ENCODE measurements around the gene RNPEPL1. TPM values are rescaled to one million over a fixed set of nuclear protein-coding genes. Genes with fewer than 3 reads are reported as not detected.

The RNPEPL1 gene
- polyA plus RNA-seq, 1 donor = 61.8 TPM

DNA sequence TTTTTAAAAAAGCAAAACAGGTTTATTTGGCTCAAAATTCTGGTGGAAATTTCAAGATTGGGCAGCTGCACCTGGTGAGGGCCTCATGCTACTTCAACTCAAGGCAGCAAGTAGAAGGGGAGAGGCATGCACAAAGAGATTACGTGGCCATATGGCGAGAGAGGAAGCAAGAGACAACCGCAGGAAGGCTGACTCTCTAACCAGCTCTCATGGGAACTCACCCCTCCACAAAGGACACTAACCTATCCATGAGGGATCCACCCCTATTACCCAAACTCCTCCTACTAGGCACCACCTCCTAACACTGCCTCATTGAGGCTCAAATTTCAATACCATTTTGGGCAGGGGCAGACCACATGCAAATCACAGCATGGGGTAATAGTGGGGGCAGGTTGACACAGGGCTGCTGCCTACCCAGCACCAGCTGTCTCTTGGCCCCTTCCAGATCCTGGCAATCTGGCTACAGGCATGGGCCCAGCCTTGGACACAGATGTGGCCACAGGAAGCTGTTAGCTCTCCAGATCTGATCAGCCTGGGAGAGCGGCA is 16.3 kb downstream of the RNPEPL1 start:
- H3K27ac ChIP-seq (ENCODE audit: low read length) = no peak overlapping the region
- H3K36me3 ChIP-seq (ENCODE audit: control insufficient read depth, insufficient read depth, low read length) = peaks cover 3% of the 10 kb centered on the region
- no CpG with 5 or more reads among the region's 4 CpGs for WGBS (ENCODE audit: insufficient coverage, low lambda C conversion rate)
- H3K4me3 ChIP-seq (ENCODE audit: low read length) = no peak overlapping the region
- H3K4me1 ChIP-seq (ENCODE audit: control insufficient read depth, insufficient read depth, low read length) = peaks cover 36% of the 10 kb centered on the region
- no peaks in the 10 kb centered on the region for H3K27me3 ChIP-seq (ENCODE audit: control insufficient read depth, insufficient read depth, low read length)
- peaks cover 3% of the 10 kb centered on the region for H3K9me3 ChIP-seq (ENCODE audit: control insufficient read depth, low read depth, low read length)
- no peak for DNase-seq

- WGBS (ENCODE audit: insufficient coverage, low lambda C conversion rate) = no CpG with 5 or more reads among the region's 6 CpGs
Observed at GRCh38 chr2:240585101-240585500, 16.8 kb downstream of the RNPEPL1 start.

GRCh38 chr2:240585681-240586197 is 17.5 kb downstream of the RNPEPL1 start:
- Histone ChIP-seq H3K27ac (ENCODE audit: low read length) (peak overlapping the region; percentile 97), H3K4me1 (ENCODE audit: control insufficient read depth, insufficient read depth, low read length) (peaks cover 28% of the 10 kb centered on the region), H3K27me3 (ENCODE audit: control insufficient read depth, insufficient read depth, low read length) (no peaks in the 10 kb centered on the region), H3K9me3 (ENCODE audit: control insufficient read depth, low read depth, low read length) (peaks cover 3% of the 10 kb centered on the region), H3K36me3 (ENCODE audit: control insufficient read depth, insufficient read depth, low read length) (peaks cover 11% of the 10 kb centered on the region), H3K4me3 (ENCODE audit: low read length) (peak overlapping the region; percentile 97)
- DNase-seq = no peak
- WGBS (ENCODE audit: insufficient coverage, low lambda C conversion rate) = no CpG with 5 or more reads among the region's 20 CpGs

More at GRCh38 chr2:240585101-240585500, 16.8 kb downstream of the RNPEPL1 start:
- Histone ChIP-seq H3K4me3 (ENCODE audit: low read length) (peak overlapping the region; percentile 97), H3K27ac (ENCODE audit: low read length) (no peak overlapping the region), H3K9me3 (ENCODE audit: control insufficient read depth, low read depth, low read length) (peaks cover 3% of the 10 kb centered on the region), H3K4me1 (ENCODE audit: control insufficient read depth, insufficient read depth, low read length) (peaks cover 35% of the 10 kb centered on the region), H3K27me3 (ENCODE audit: control insufficient read depth, insufficient read depth, low read length) (no peaks in the 10 kb centered on the region), H3K36me3 (ENCODE audit: control insufficient read depth, insufficient read depth, low read length) (peaks cover 7% of the 10 kb centered on the region)
- no peak for DNase-seq

GRCh38 chr2:240586198-240586918 is 18.1 kb downstream of the RNPEPL1 start, which contains the start of gene CAPN10:
CAPN10 (plus strand) TSS chr2:240586734; CDS start chr2:240586912, 178 bp downstream.
- Histone ChIP-seq H3K9me3 (ENCODE audit: control insufficient read depth, low read depth, low read length) (peaks cover 2% of the 10 kb centered on the region), H3K27ac (ENCODE audit: low read length) (peak within 1 kb of the TSS; percentile 97), H3K4me1 (ENCODE audit: control insufficient read depth, insufficient read depth, low read length) (peaks cover 26% of the 10 kb centered on the region), H3K27me3 (ENCODE audit: control insufficient read depth, insufficient read depth, low read length) (no peaks in the 10 kb centered on the region), H3K4me3 (ENCODE audit: low read length) (peak within 1 kb of the TSS; percentile 97), H3K36me3 (ENCODE audit: control insufficient read depth, insufficient read depth, low read length) (peaks cover 17% of the 10 kb centered on the region)
- DNase-seq = peak; percentile 96 to 98
- no CpG with 5 or more reads among the region's 88 CpGs for WGBS (ENCODE audit: insufficient coverage, low lambda C conversion rate)

DNA sequence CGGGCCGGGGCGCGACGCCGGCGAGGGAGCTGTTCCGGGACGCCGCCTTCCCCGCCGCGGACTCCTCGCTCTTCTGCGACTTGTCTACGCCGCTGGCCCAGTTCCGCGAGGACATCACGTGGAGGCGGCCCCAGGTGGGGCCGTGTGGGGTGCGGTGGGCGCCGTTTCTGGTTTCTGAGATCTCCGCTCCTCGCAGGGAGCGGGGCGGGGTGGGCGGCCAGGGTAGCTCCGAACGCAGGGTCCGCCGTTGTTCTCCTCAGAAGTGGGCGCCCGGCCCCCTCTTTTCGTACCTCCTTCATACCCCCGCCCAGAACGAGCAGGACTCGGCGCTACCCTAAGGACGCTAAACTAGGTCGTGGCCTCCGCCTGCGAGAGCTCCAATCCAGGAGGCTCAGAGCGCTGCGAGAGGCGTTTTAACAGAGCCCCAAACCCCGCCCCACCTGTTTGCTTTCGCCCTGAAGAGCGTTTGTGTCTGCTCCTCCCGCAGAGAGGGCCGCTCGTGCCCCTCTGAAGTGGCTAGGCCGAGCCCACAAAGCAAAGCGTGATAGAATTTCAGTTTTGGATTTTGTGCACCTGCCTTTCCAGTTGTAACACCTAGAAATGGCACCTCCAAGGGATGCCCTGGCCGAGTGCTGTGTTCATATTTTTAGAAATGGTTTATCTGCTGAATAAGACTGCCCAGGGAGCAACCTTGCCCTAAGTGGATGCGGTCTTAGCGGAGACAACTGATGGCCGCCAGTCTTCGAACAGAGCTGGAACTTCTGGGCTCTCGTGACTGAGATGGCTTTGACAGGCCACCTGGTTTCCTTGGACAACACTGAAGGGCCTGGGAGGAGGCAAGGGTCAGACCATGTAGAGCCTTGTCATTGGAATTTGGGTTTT is 18.9 kb downstream of the RNPEPL1 start:
- peak in 1 of 2 donors; percentile 36 for DNase-seq
- Histone ChIP-seq H3K4me3 (ENCODE audit: low read length) (peak overlapping the region; percentile 97), H3K36me3 (ENCODE audit: control insufficient read depth, insufficient read depth, low read length) (peaks cover 24% of the 10 kb centered on the region), H3K9me3 (ENCODE audit: control insufficient read depth, low read depth, low read length) (no peaks in the 10 kb centered on the region), H3K27me3 (ENCODE audit: control insufficient read depth, insufficient read depth, low read length) (no peaks in the 10 kb centered on the region), H3K4me1 (ENCODE audit: control insufficient read depth, insufficient read depth, low read length) (peaks cover 26% of the 10 kb centered on the region), H3K27ac (ENCODE audit: low read length) (no peak overlapping the region)
- WGBS (ENCODE audit: insufficient coverage, low lambda C conversion rate) = no CpG with 5 or more reads among the region's 62 CpGs

GRCh38 chr2:240588006-240588655 is 19.8 kb downstream of the RNPEPL1 start:
- no peaks in the 10 kb centered on the region for H3K9me3 ChIP-seq (ENCODE audit: control insufficient read depth, low read depth, low read length)
- no peak overlapping the region for H3K4me3 ChIP-seq (ENCODE audit: low read length)

DNA sequence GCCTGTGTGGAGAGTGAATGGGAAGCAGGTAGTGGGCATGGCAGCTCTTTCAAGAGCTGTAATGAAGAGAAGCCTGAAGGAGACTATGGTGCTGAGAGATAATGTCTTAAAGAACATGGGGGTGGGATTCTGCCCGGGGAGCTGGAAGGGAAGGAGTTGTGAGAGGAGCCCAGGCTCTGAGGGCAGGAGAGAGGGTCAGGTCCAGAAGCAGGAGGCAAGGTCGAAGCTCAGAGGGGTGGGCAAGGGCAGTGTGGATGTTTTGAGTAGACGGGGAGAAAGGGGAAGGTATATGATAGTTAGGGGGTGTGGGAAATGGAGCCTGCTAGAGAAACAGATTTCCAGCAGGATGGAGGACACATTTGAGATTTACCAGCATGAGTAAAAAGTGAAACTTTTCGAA is 20.4 kb downstream of the RNPEPL1 start:
- H3K27me3 ChIP-seq (ENCODE audit: control insufficient read depth, insufficient read depth, low read length) = no peaks in the 10 kb centered on the region
- H3K27ac ChIP-seq (ENCODE audit: low read length) = no peak overlapping the region
- H3K4me3 ChIP-seq (ENCODE audit: low read length) = no peak overlapping the region
- 100% methylated on average over 1 of the region's 4 CpGs for whole genome bisulfite sequencing (ENCODE audit: insufficient coverage, low lambda C conversion rate)
- DNase-seq = no peak
- no peaks in the 10 kb centered on the region for H3K9me3 ChIP-seq (ENCODE audit: control insufficient read depth, low read depth, low read length)
- peaks cover 33% of the 10 kb centered on the region for H3K36me3 ChIP-seq (ENCODE audit: control insufficient read depth, insufficient read depth, low read length)
- H3K4me1 ChIP-seq (ENCODE audit: control insufficient read depth, insufficient read depth, low read length) = peaks cover 26% of the 10 kb centered on the region

More at GRCh38 chr2:240588006-240588655, 19.8 kb downstream of the RNPEPL1 start:
- DNase-seq = no peak
- peaks cover 27% of the 10 kb centered on the region for H3K36me3 ChIP-seq (ENCODE audit: control insufficient read depth, insufficient read depth, low read length)
- no peak overlapping the region for H3K27ac ChIP-seq (ENCODE audit: low read length)
- H3K27me3 ChIP-seq (ENCODE audit: control insufficient read depth, insufficient read depth, low read length) = no peaks in the 10 kb centered on the region
- WGBS (ENCODE audit: insufficient coverage, low lambda C conversion rate) = no CpG with 5 or more reads among the region's 10 CpGs
- peaks cover 26% of the 10 kb centered on the region for H3K4me1 ChIP-seq (ENCODE audit: control insufficient read depth, insufficient read depth, low read length)

- no peak for DNase-seq
- H3K4me1 ChIP-seq (ENCODE audit: control insufficient read depth, insufficient read depth, low read length) = peaks cover 26% of the 10 kb centered on the region
- H3K27ac ChIP-seq (ENCODE audit: low read length) = no peak overlapping the region
- H3K4me3 ChIP-seq (ENCODE audit: low read length) = no peak overlapping the region
- no CpG with 5 or more reads among the region's 14 CpGs for WGBS (ENCODE audit: insufficient coverage, low lambda C conversion rate)
- H3K27me3 ChIP-seq (ENCODE audit: control insufficient read depth, insufficient read depth, low read length) = no peaks in the 10 kb centered on the region
- peaks cover 34% of the 10 kb centered on the region for H3K36me3 ChIP-seq (ENCODE audit: control insufficient read depth, insufficient read depth, low read length)
- H3K9me3 ChIP-seq (ENCODE audit: control insufficient read depth, low read depth, low read length) = no peaks in the 10 kb centered on the region
Observed at GRCh38 chr2:240589375-240589774, 21.1 kb downstream of the RNPEPL1 start.

DNA sequence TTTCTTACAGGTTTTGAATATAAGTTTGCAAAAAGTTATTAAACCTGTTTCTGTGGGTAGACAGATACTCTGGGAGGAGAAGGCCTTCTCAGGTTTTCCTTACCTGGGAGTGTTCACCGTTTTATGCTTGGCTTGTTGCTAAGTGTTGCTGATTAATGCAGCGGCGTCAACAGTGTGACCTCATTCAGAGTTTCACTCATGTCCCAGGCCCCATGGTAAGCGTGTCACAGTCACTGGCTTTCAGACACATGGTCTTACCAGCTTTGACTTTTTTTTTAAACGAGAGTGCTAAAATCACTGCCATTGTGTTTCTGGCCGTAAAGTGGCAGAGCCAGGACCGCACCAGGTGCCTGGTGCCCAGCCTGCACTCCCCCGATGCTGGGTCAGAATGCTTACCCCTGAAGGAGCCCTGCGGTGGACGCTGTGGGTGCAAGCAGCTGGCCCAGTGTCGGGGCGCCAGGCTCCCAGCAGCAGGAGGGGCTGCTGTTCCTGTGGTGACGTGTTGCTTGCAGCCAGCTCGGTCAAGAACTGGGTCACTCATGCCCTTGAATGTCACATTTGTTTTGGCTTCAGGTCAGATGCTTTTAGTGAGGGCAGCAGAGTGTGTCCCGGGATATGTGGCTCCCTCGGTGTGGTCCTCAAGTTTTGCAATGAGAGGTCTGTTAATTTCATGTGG is 21.7 kb downstream of the RNPEPL1 start:
- Histone ChIP-seq H3K4me3 (ENCODE audit: low read length) (no peak overlapping the region), H3K9me3 (ENCODE audit: control insufficient read depth, low read depth, low read length) (no peaks in the 10 kb centered on the region), H3K27me3 (ENCODE audit: control insufficient read depth, insufficient read depth, low read length) (no peaks in the 10 kb centered on the region), H3K27ac (ENCODE audit: low read length) (no peak overlapping the region), H3K36me3 (ENCODE audit: control insufficient read depth, insufficient read depth, low read length) (peaks cover 34% of the 10 kb centered on the region), H3K4me1 (ENCODE audit: control insufficient read depth, insufficient read depth, low read length) (peaks cover 21% of the 10 kb centered on the region)
- no CpG with 5 or more reads among the region's 16 CpGs for WGBS (ENCODE audit: insufficient coverage, low lambda C conversion rate)
- DNase-seq = no peak

Data from large intestine (tissue), 3 donors.